Adipocyte (in vitro differentiated cells): ENCODE measurements around the gene FMO3.

Source experiments
- DNase-seq: peaks from one replicate; pipeline ENCODE4 v3.0.0-alpha.2; 2015; ENCODE audit warnings: low read depth
- H3K27me3 ChIP-seq: replicated peaks from 2 replicates; pipeline ENCODE4 v1.7.0; 2013; ENCODE audit warnings: mild to moderate bottlenecking, low read length, moderate library complexity; ENCODE audit not compliant: control insufficient read depth, insufficient read depth
- H3K36me3 ChIP-seq: 2 replicates; pipeline ENCODE4 v1.7.0; 2013; ENCODE audit warnings: low read length, mild to moderate bottlenecking, moderate library complexity; ENCODE audit not compliant: control insufficient read depth, insufficient read depth, severe bottlenecking
- H3K4me1 ChIP-seq: 2 replicates; pipeline ENCODE4 v1.7.0; 2013; ENCODE audit warnings: mild to moderate bottlenecking, low read length, moderate library complexity; ENCODE audit not compliant: control insufficient read depth, insufficient read depth
- H3K4me3 ChIP-seq: 2 replicates; pipeline ENCODE4 v1.7.0; 2013; ENCODE audit warnings: mild to moderate bottlenecking, low read length, moderate library complexity
- H3K9ac ChIP-seq: 2 replicates; pipeline ENCODE4 v1.7.0; 2013; ENCODE audit warnings: mild to moderate bottlenecking, low read length, moderate library complexity
- H3K9me3 ChIP-seq: 2 replicates; pipeline ENCODE4 v1.7.0; 2013; ENCODE audit warnings: mild to moderate bottlenecking, low read length, moderate library complexity; ENCODE audit not compliant: control insufficient read depth

The FMO3 gene

GRCh38 chr1:171116676-171117075 lies 26.0 kb downstream of the FMO3 start:
- H3K27me3 ChIP-seq = no peaks in the 10 kb centered on the region
- H3K4me3 ChIP-seq = no peak overlapping the region
- DNase-seq = peak; percentile 70
- no peaks in the 10 kb centered on the region for H3K36me3 ChIP-seq
- peaks cover 34% of the 10 kb centered on the region for H3K4me1 ChIP-seq
- no peaks in the 10 kb centered on the region for H3K9me3 ChIP-seq
- H3K9ac ChIP-seq = no peak overlapping the region

- no peak overlapping the region for H3K4me3 ChIP-seq
- no peaks in the 10 kb centered on the region for H3K9me3 ChIP-seq
- H3K9ac ChIP-seq = no peak overlapping the region
- H3K4me1 ChIP-seq = peaks cover 34% of the 10 kb centered on the region
- no peaks in the 10 kb centered on the region for H3K27me3 ChIP-seq
- DNase-seq = no peak
- no peaks in the 10 kb centered on the region for H3K36me3 ChIP-seq
Observed at GRCh38 chr1:171117085-171117484, 26.4 kb downstream of the FMO3 start.

GRCh38 chr1:171119648-171120047 lies 28.9 kb downstream of the FMO3 start:
- Histone ChIP-seq H3K4me1 (peaks cover 25% of the 10 kb centered on the region), H3K36me3 (no peaks in the 10 kb centered on the region), H3K9me3 (no peaks in the 10 kb centered on the region), H3K9ac (no peak overlapping the region), H3K4me3 (no peak overlapping the region), H3K27me3 (no peaks in the 10 kb centered on the region)
- no peak for DNase-seq

GRCh38 chr1:171122299-171122698 lies 31.6 kb downstream of the FMO3 start:
- DNase-seq = no peak
- H3K27me3 ChIP-seq = no peaks in the 10 kb centered on the region
- H3K9ac ChIP-seq = no peak overlapping the region
- H3K36me3 ChIP-seq = no peaks in the 10 kb centered on the region
- H3K4me3 ChIP-seq = no peak overlapping the region
- peaks cover 14% of the 10 kb centered on the region for H3K4me1 ChIP-seq
- no peaks in the 10 kb centered on the region for H3K9me3 ChIP-seq

- Histone ChIP-seq H3K4me3 (no peak overlapping the region), H3K36me3 (no peaks in the 10 kb centered on the region), H3K27me3 (no peaks in the 10 kb centered on the region), H3K9ac (no peak overlapping the region), H3K9me3 (no peaks in the 10 kb centered on the region), H3K4me1 (peaks cover 17% of the 10 kb centered on the region)
- no peak for DNase-seq
Observed at GRCh38 chr1:171122893-171123292, 32.2 kb downstream of the FMO3 start.

- H3K9me3 ChIP-seq = peaks cover 15% of the 10 kb centered on the region
- H3K4me3 ChIP-seq = no peak overlapping the region
- H3K9ac ChIP-seq = peak overlapping the region; percentile 49
- DNase-seq = peak; percentile 29
- H3K4me1 ChIP-seq = peaks cover 25% of the 10 kb centered on the region
- H3K27me3 ChIP-seq = no peaks in the 10 kb centered on the region
- H3K36me3 ChIP-seq = no peaks in the 10 kb centered on the region
Observed at GRCh38 chr1:171126504-171126903, 35.8 kb downstream of the FMO3 start.

- no peak for DNase-seq
- Histone ChIP-seq H3K36me3 (no peaks in the 10 kb centered on the region), H3K4me3 (peak overlapping the region; percentile 24), H3K9ac (peak overlapping the region; percentile 49), H3K4me1 (peaks cover 25% of the 10 kb centered on the region), H3K9me3 (peaks cover 15% of the 10 kb centered on the region), H3K27me3 (no peaks in the 10 kb centered on the region)
Observed at GRCh38 chr1:171127099-171127498, 36.4 kb downstream of the FMO3 start.

GRCh38 chr1:171127501-171127900 lies 36.8 kb downstream of the FMO3 start:
- H3K36me3 ChIP-seq = no peaks in the 10 kb centered on the region
- H3K4me3 ChIP-seq = no peak overlapping the region
- H3K9ac ChIP-seq = peak overlapping the region; percentile 31
- H3K27me3 ChIP-seq = no peaks in the 10 kb centered on the region
- peaks cover 25% of the 10 kb centered on the region for H3K4me1 ChIP-seq
- DNase-seq = peak; percentile 92
- peaks cover 15% of the 10 kb centered on the region for H3K9me3 ChIP-seq

GRCh38 chr1:171128463-171128862 lies 37.8 kb downstream of the FMO3 start:
- H3K36me3 ChIP-seq = no peaks in the 10 kb centered on the region
- H3K9ac ChIP-seq = no peak overlapping the region
- H3K4me3 ChIP-seq = peak overlapping the region; percentile 4
- peaks cover 15% of the 10 kb centered on the region for H3K9me3 ChIP-seq
- H3K4me1 ChIP-seq = peaks cover 25% of the 10 kb centered on the region
- no peaks in the 10 kb centered on the region for H3K27me3 ChIP-seq
- DNase-seq = no peak

- peaks cover 7% of the 10 kb centered on the region for H3K9me3 ChIP-seq
- H3K4me3 ChIP-seq = no peak overlapping the region
- H3K4me1 ChIP-seq = peaks cover 24% of the 10 kb centered on the region
- DNase-seq = peak; percentile 11
- no peak overlapping the region for H3K9ac ChIP-seq
- H3K27me3 ChIP-seq = no peaks in the 10 kb centered on the region
- no peaks in the 10 kb centered on the region for H3K36me3 ChIP-seq
Observed at GRCh38 chr1:171134204-171134923, 43.7 kb downstream of the FMO3 start.

- no peak overlapping the region for H3K4me3 ChIP-seq
- no peaks in the 10 kb centered on the region for H3K27me3 ChIP-seq
Observed at GRCh38 chr1:171137580-171137979, 46.9 kb downstream of the FMO3 start.

GRCh38 chr1:171138980-171139379 lies 48.3 kb downstream of the FMO3 start:
- peaks cover 65% of the 10 kb centered on the region for H3K4me1 ChIP-seq
- H3K9ac ChIP-seq = no peak overlapping the region
- DNase-seq = no peak
- no peaks in the 10 kb centered on the region for H3K27me3 ChIP-seq
- no peak overlapping the region for H3K4me3 ChIP-seq
- no peaks in the 10 kb centered on the region for H3K36me3 ChIP-seq
- H3K9me3 ChIP-seq = no peaks in the 10 kb centered on the region

More at GRCh38 chr1:171137580-171137979, 46.9 kb downstream of the FMO3 start:
- no peak for DNase-seq
- no peak overlapping the region for H3K9ac ChIP-seq
- H3K4me1 ChIP-seq = peaks cover 51% of the 10 kb centered on the region
- no peaks in the 10 kb centered on the region for H3K36me3 ChIP-seq
- no peaks in the 10 kb centered on the region for H3K9me3 ChIP-seq
